Endothelial cell of umbilical vein (primary cell): Measurements from ENCODE around the gene UQCRC1.

Source experiments
- CTCF ChIP-seq, 2 donors: IDR thresholded peaks; 1 replicate in 1 of 2; 2 replicates in 1 of 2; pipeline ENCODE4 v1.5.1; 2011; ENCODE audit warnings: low read length in 2 of 2, mild to moderate bottlenecking in 2 of 2, moderate library complexity in 2 of 2, control low read depth in 1 of 2, inconsistent platforms in 1 of 2, low read depth in 1 of 2; ENCODE audit not compliant: insufficient read depth in 1 of 2; ENCODE audit errors: extremely low read depth in 1 of 2
- EZH2 ChIP-seq: IDR thresholded peaks from 2 replicates; pipeline ENCODE4 v1.6.1; 2012; ENCODE audit warnings: borderline replicate concordance, low read depth, mild to moderate bottlenecking, moderate library complexity, low read length, inconsistent platforms; ENCODE audit not compliant: severe bottlenecking
- POLR2A ChIP-seq: IDR thresholded peaks from 2 replicates; pipeline ENCODE4 v1.6.1; 2012; ENCODE audit warnings: low read depth, mild to moderate bottlenecking, control low read depth, low read length
- POLR2AphosphoS5 ChIP-seq: IDR thresholded peaks from 2 replicates; pipeline ENCODE4 v1.6.1; 2012; ENCODE audit warnings: low read depth, mild to moderate bottlenecking, control low read depth, low read length, moderate library complexity; ENCODE audit not compliant: insufficient read depth

DNA sequence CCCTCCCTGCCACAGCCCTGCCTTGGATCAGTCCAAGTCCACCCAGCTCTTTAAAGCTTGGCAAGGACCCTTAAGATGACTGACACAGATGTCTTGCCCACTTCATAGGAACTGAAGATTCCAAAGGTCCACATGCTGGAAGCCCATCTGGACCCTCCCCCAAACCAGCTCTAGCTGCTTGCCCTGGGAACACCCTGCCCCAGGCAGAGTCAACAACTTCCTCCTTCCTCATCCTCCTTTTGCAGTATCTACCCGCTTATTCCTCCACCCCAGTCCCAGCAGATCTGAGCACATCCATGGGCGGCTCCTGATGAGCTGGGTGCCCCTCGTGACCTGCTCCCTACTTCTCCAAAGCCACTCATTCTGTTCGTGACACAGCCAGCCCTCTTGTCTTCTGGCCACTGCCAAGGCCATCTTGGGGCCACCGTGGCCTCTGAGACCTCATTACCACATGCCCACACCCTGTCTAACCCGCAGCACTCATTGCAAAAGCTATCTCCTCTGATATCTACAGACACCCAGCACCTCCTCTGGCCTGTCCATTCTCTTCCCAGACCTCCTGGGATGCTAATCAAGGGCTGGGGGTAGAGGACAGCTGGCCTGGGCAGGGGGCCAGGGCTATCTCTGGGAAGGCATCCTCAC is 50.8 kb downstream of the UQCRC1 start:
- no peak for TF ChIP-seq CTCF (IDR thresholded peaks at IDR 0.05; ENCODE audit: extremely low read depth in 1 of 2, insufficient read depth in 1 of 2, low read depth in 1 of 2, low read length in 2 of 2)
- TF ChIP-seq POLR2A = no peak
- no peak for TF ChIP-seq EZH2
- no peak for TF ChIP-seq POLR2AphosphoS5
